Mesothelial cell of epicardium (in vitro differentiated cells): ENCODE data around the gene CDC42EP3. TPM values are rescaled to one million over a fixed set of nuclear protein-coding genes. Genes with fewer than 3 reads are reported as not detected.
A peak's percentile ranks its signal among the peaks of the same experiment; 100 is the strongest.

Experiments
- DNase-seq, 2 experiments: peaks; one replicate each; pipeline ENCODE4 v3.0.0; 2021; ENCODE audit warnings: low spot score in 2 of 2; ENCODE audit not compliant: unreplicated experiment in 2 of 2
- H3K27ac Mint-ChIP-seq: 2 replicates; pipeline ENCODE4 v1.8.0; 2021; ENCODE audit warnings: mixed read lengths
- H3K27me3 Mint-ChIP-seq: 2 replicates; pipeline ENCODE4 v1.8.0; 2021; ENCODE audit warnings: low read depth, mixed read lengths
- H3K36me3 Mint-ChIP-seq: 2 replicates; pipeline ENCODE4 v1.8.0; 2021; ENCODE audit warnings: mixed read lengths
- H3K4me1 Mint-ChIP-seq: 2 replicates; pipeline ENCODE4 v1.8.0; 2021; ENCODE audit warnings: mixed read lengths
- H3K4me3 Mint-ChIP-seq: 2 replicates; pipeline ENCODE4 v1.8.0; 2021; ENCODE audit warnings: mild to moderate bottlenecking, moderate library complexity, mixed read lengths
- H3K9me3 Mint-ChIP-seq: 2 replicates; pipeline ENCODE4 v1.8.0; 2021; ENCODE audit warnings: mixed read lengths
- total RNA-seq: library from RNA; stranded (reverse); gene quantifications from 3 replicates; pipeline ENCODE4 v1.2.1, GENCODE V29; 2021
- TF ChIP-seq, protein P1 (sequence below): fragments of 200-600 bp; sonication (generic); IDR thresholded peaks from one replicate; pipeline ENCODE4 v1.5.0; 2021; ENCODE audit warnings: antibody characterized with exemption; ENCODE audit not compliant: unreplicated experiment

CDC42EP3 gene, protein sequence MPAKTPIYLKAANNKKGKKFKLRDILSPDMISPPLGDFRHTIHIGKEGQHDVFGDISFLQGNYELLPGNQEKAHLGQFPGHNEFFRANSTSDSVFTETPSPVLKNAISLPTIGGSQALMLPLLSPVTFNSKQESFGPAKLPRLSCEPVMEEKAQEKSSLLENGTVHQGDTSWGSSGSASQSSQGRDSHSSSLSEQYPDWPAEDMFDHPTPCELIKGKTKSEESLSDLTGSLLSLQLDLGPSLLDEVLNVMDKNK
- 48.7 to 53.8 TPM (median 48.9 TPM) in 3 replicates for total RNA-seq

DNA sequence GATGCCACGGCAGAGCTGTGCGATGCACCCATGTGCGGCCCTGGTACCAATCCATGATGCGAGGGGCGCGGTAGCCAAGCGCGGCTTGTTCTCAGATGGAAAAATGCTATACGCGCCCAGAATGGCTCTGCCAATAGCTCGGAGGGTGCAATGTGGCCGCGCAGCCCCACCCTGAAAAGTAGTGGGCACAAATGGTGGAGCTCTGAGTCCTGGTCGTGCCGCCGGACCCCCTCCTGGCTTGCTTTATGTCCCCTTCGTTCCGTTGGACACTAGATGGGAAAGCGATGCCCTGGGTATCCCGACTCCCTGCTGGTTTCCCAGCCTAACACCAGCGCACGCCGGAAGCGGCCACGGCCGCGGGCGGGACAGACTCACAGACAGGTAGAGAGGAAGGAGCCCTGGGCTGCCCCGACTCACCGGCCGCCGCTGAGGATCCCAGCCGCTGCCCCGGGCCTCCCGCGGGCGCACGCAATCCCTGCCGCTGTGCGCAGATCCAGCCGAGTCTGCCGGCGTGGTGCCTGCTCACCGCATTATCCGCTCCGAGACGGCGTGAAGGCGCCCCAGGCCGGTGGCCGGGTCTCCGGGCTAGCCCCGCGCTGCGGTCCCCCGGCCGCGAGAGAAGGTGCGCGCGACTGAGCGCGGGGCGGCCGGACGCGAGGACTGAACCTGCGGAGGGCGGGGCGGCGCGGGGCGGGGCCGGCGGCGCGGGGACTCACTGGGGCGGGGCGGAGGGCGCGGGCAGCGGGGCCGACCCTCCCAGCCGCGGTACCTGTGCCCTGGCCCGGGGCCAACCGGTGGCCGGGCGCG is at the start of gene CDC42EP3:
TSS of gene CDC42EP3 (minus strand) at position 634 of the 807 bp plus-strand sequence. CDS start 25,055 bp downstream, outside the sequence.
- TF ChIP-seq, protein P1, sequence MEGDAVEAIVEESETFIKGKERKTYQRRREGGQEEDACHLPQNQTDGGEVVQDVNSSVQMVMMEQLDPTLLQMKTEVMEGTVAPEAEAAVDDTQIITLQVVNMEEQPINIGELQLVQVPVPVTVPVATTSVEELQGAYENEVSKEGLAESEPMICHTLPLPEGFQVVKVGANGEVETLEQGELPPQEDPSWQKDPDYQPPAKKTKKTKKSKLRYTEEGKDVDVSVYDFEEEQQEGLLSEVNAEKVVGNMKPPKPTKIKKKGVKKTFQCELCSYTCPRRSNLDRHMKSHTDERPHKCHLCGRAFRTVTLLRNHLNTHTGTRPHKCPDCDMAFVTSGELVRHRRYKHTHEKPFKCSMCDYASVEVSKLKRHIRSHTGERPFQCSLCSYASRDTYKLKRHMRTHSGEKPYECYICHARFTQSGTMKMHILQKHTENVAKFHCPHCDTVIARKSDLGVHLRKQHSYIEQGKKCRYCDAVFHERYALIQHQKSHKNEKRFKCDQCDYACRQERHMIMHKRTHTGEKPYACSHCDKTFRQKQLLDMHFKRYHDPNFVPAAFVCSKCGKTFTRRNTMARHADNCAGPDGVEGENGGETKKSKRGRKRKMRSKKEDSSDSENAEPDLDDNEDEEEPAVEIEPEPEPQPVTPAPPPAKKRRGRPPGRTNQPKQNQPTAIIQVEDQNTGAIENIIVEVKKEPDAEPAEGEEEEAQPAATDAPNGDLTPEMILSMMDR: no peak
- peaks cover 32% of the 10 kb centered on the region for H3K4me1 Mint-ChIP-seq

DNA sequence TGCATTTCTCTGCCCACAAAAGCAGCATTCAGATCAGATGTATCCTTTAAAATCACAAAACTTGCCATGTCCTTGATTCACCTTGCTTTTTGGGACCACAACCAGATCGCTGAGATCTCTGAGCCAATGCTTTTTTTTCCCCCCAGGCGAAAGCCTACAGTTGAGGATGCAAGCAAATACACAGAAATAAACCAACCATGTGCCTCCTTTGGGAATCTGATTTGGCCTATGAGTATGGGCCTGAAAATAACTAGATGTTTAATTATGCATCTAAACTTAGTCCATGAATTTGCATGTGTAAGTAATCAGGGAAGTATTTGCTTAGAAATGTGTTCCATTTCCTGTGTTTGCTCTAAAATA is 49.7 kb upstream of the CDC42EP3 start:
- Mint-ChIP-seq H3K27me3 (no peaks in the 10 kb centered on the region), H3K27ac (no peak overlapping the region), H3K36me3 (peaks cover 4% of the 10 kb centered on the region), H3K4me1 (no peaks in the 10 kb centered on the region), H3K9me3 (peaks cover 20% of the 10 kb centered on the region), H3K4me3 (no peak overlapping the region)
- no peak for DNase-seq
- TF ChIP-seq, protein P1: no peak

More for the DNA sequence above, at the start of gene CDC42EP3:
- Mint-ChIP-seq H3K9me3 (no peaks in the 10 kb centered on the region), H3K36me3 (no peaks in the 10 kb centered on the region), H3K4me3 (peak within 1 kb of the TSS; percentile 88), H3K27me3 (no peaks in the 10 kb centered on the region), H3K27ac (peak within 1 kb of the TSS; percentile 79)
- peak; percentile 49 to 61 for DNase-seq

DNA sequence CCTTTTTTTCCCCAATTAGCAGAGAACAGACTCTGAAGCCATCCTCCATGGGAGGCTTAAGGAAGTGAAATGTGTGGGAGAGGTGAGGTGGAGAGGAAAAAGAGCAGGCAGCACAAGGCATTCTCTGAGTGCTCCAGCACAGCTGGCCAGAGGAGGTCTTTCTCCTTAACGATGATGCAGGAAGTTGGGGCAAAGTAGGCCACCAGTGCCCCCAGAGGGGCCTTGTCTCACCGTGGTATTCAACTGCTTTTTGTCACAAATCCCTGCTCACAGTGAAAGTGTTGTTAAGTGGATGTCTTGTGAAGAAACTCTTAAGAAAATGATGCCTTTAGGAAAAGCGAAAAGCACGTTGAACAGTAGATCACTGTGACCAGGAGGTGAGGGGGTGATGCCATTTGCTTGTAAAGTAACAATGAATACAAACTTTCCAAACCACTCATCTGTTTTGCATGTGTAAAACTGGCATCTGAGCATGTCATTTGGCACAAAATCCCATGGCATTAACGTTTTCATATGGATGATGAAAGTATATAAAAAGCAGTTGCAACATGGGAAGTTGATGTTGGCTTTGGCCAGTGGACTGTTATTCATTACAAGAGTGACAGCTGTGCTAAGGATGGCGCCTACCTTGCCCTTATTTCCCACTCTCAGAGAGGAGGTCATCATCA is 49.2 kb upstream of the CDC42EP3 start:
- Mint-ChIP-seq H3K4me3 (no peak overlapping the region), H3K4me1 (no peaks in the 10 kb centered on the region), H3K27me3 (no peaks in the 10 kb centered on the region), H3K36me3 (peaks cover 6% of the 10 kb centered on the region), H3K27ac (no peak overlapping the region), H3K9me3 (peaks cover 25% of the 10 kb centered on the region)
- no peak for DNase-seq
- TF ChIP-seq, protein P1: no peak

DNA sequence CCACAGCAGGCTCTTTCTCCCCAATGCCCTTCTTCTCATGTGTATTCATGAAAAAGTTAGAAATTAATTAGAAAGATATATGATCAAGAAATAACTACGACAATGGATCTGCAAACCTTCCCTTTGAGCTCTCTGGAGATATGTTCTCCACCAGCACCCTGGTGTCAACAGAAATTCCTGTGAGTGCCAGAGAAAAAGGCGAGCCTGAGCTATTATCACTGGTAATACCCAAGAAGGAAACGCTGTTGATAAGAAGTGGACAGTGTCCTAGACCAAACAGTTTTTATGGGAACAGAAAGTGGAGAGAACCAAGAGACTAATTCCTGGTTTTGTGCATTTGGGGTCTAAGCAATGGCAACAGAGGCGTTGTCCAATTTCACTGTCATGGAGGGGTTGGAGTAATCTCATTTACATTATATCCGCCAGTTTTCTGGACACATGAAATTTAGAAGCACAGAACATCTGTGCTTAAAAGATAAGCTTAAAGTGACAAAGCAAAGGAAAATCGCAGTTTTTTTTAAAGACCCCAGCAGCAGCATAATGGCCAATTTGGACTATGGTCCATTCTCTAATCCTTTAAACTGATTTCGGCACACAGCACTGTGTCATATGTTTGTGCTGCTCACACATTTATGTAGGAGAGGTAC is 47.2 kb upstream of the CDC42EP3 start:
- Mint-ChIP-seq H3K27ac (no peak overlapping the region), H3K27me3 (no peaks in the 10 kb centered on the region), H3K36me3 (peaks cover 11% of the 10 kb centered on the region), H3K9me3 (peaks cover 36% of the 10 kb centered on the region), H3K4me1 (no peaks in the 10 kb centered on the region), H3K4me3 (no peak overlapping the region)
- TF ChIP-seq, protein P1: no peak
- no peak for DNase-seq

DNA sequence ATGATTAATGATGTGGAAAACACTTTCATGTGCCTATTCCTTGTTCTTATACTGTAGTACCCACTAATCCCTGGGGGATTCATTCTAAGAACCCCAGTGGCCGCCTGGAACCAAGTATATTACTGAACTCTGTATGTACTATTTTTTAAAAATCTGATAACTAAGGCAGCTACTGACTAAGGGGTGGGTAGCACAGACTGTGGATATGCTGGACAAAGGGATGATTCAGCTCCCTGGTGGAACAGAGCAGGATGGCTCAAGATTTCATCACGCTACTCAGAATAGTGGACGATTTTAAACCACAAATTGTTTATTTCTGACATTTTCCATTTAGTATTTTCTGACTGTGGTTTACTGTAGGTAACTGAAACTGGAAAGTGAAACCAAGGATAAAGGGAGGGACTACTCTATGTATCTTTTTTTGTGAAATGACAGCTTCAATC is 41.8 kb upstream of the CDC42EP3 start:
- H3K9me3 Mint-ChIP-seq: peaks cover 33% of the 10 kb centered on the region
- TF ChIP-seq, protein P1: no peak
- no peak for DNase-seq
- H3K36me3 Mint-ChIP-seq: peaks cover 9% of the 10 kb centered on the region
- H3K4me3 Mint-ChIP-seq: no peak overlapping the region
- no peak overlapping the region for H3K27ac Mint-ChIP-seq
- no peaks in the 10 kb centered on the region for H3K27me3 Mint-ChIP-seq
- peaks cover 28% of the 10 kb centered on the region for H3K4me1 Mint-ChIP-seq
